Mesendoderm (in vitro differentiated cells): Measurements from ENCODE around the gene THRAP3.
"Not testable (repeated sequence)": the region's sequence is repeated elsewhere in the genome, so short reads cannot be mapped to it uniquely, and the experiment has no call there.

ENCODE experiments used
- DNase-seq: peaks from one replicate; pipeline ENCODE4 v3.0.0; 2013
- H2AK5ac ChIP-seq: 2 replicates; pipeline ENCODE4 v1.6.1; 2013; ENCODE audit warnings: low read length, inconsistent platforms
- H2BK120ac ChIP-seq: 2 replicates; pipeline ENCODE4 v1.6.1; 2013; ENCODE audit warnings: low read depth, mild to moderate bottlenecking, low read length, moderate library complexity, mixed read lengths
- H2BK15ac ChIP-seq: replicated peaks from 2 replicates; pipeline ENCODE4 v1.6.1; 2013; ENCODE audit warnings: low read depth, mild to moderate bottlenecking, moderate library complexity
- H2BK5ac ChIP-seq: 2 replicates; pipeline ENCODE4 v1.6.1; 2013; ENCODE audit warnings: low read length, inconsistent platforms
- H3K18ac ChIP-seq: 2 replicates; pipeline ENCODE4 v1.6.1; 2013; ENCODE audit warnings: mild to moderate bottlenecking, low read length, mixed read lengths
- H3K23ac ChIP-seq: one replicate; pipeline ENCODE4 v1.6.1; 2013; ENCODE audit warnings: low read length
- H3K27ac ChIP-seq: 2 replicates; pipeline ENCODE4 v1.5.1; 2013; ENCODE audit warnings: low read depth, mild to moderate bottlenecking, inconsistent platforms, low read length, moderate library complexity
- H3K27me3 ChIP-seq: 2 replicates; pipeline ENCODE4 v1.6.1; 2013; ENCODE audit warnings: low read length, control low read depth, mild to moderate bottlenecking, inconsistent platforms; ENCODE audit not compliant: insufficient read depth, poor library complexity
- H3K36me3 ChIP-seq: 2 replicates; pipeline ENCODE4 v1.6.1; 2013; ENCODE audit warnings: low read length, inconsistent platforms; ENCODE audit not compliant: control insufficient read depth, insufficient read depth
- H3K4ac ChIP-seq: one replicate; pipeline ENCODE4 v1.6.1; 2013; ENCODE audit warnings: low read depth, mild to moderate bottlenecking, low read length, moderate library complexity
- H3K4me1 ChIP-seq: 2 replicates; pipeline ENCODE4 v1.6.1; 2013; ENCODE audit warnings: low read depth, low read length, inconsistent platforms; ENCODE audit not compliant: control insufficient read depth
- H3K4me2 ChIP-seq: 2 replicates; pipeline ENCODE4 v1.6.1; 2013; ENCODE audit warnings: low read length
- H3K4me3 ChIP-seq: 2 replicates; pipeline ENCODE4 v1.5.1; 2013; ENCODE audit warnings: mild to moderate bottlenecking, low read length
- H3K56ac ChIP-seq: one replicate; pipeline ENCODE4 v1.6.1; 2013; ENCODE audit warnings: low read length
- H3K79me1 ChIP-seq: 2 replicates; pipeline ENCODE4 v1.6.1; 2013; ENCODE audit warnings: low read length, inconsistent platforms
- H3K79me2 ChIP-seq: 2 replicates; pipeline ENCODE4 v1.6.1; 2013; ENCODE audit warnings: mild to moderate bottlenecking, low read length; ENCODE audit not compliant: control insufficient read depth, insufficient read depth
- H3K9ac ChIP-seq: 2 replicates; pipeline ENCODE4 v1.6.1; 2013; ENCODE audit warnings: low read length, inconsistent platforms
- H4K5ac ChIP-seq: one replicate; pipeline ENCODE4 v1.6.1; 2013; ENCODE audit warnings: low read length
- H4K8ac ChIP-seq: one replicate; pipeline ENCODE4 v1.6.1; 2013; ENCODE audit warnings: low read depth, mild to moderate bottlenecking, control low read depth, low read length, moderate library complexity
- WGBS: extraction: QIAGEN DNeasy Blood & Tissue Kit; methylation state at CpG from one replicate; pipeline ENCODE4 v1.1.7; 2013; ENCODE audit warnings: low lambda C conversion rate, missing lambda C conversion rate; ENCODE audit not compliant: insufficient coverage; ENCODE audit errors: extremely low coverage; 5-methylcytosine and 5-hydroxymethylcytosine counted together

The THRAP3 gene

GRCh38 chr1:36248250-36248894 lies 24.1 kb downstream of the THRAP3 start:
- no peak overlapping the region for H2BK5ac ChIP-seq
- H3K23ac ChIP-seq, result no peak overlapping the region
- no peak overlapping the region for H4K5ac ChIP-seq
- H3K4ac ChIP-seq, result no peak overlapping the region
- H2AK5ac ChIP-seq, result no peak overlapping the region
- no peak overlapping the region for H3K27ac ChIP-seq
- no peak overlapping the region for H3K4me2 ChIP-seq
- WGBS, result no CpG with 5 or more reads among the region's 4 CpGs
- H3K79me2 ChIP-seq, result peaks cover 74% of the 10 kb centered on the region
- no peaks in the 10 kb centered on the region for H3K27me3 ChIP-seq
- H3K18ac ChIP-seq, result no peak overlapping the region
- H2BK120ac ChIP-seq, result no peak overlapping the region
- peaks cover 10% of the 10 kb centered on the region for H3K79me1 ChIP-seq
- H4K8ac ChIP-seq, result no peak overlapping the region
- H3K4me3 ChIP-seq, result no peak overlapping the region
- H3K9ac ChIP-seq, result no peak overlapping the region
- H2BK15ac ChIP-seq, result no peak overlapping the region
- H3K56ac ChIP-seq, result no peak overlapping the region
- peak; percentile 49 for DNase-seq
- no peaks in the 10 kb centered on the region for H3K36me3 ChIP-seq
- H3K4me1 ChIP-seq, result no peaks in the 10 kb centered on the region

GRCh38 chr1:36251794-36252481 lies 27.7 kb downstream of the THRAP3 start:
- no peaks in the 10 kb centered on the region for H3K27me3 ChIP-seq
- no peak overlapping the region for H4K8ac ChIP-seq
- no peak overlapping the region for H2BK5ac ChIP-seq
- H3K4me2 ChIP-seq, result no peak overlapping the region
- no peak overlapping the region for H3K4me3 ChIP-seq
- H3K56ac ChIP-seq, result no peak overlapping the region
- H3K79me2 ChIP-seq, result peaks cover 80% of the 10 kb centered on the region
- no peak overlapping the region for H3K18ac ChIP-seq
- no peak for DNase-seq
- no peaks in the 10 kb centered on the region for H3K4me1 ChIP-seq
- H2BK120ac ChIP-seq, result no peak overlapping the region
- no CpG with 5 or more reads among the region's 9 CpGs for WGBS
- no peak overlapping the region for H2AK5ac ChIP-seq
- H3K9ac ChIP-seq, result no peak overlapping the region
- no peak overlapping the region for H2BK15ac ChIP-seq
- H4K5ac ChIP-seq, result no peak overlapping the region
- H3K36me3 ChIP-seq, result no peaks in the 10 kb centered on the region
- H3K23ac ChIP-seq, result no peak overlapping the region
- no peak overlapping the region for H3K27ac ChIP-seq
- H3K4ac ChIP-seq, result no peak overlapping the region
- H3K79me1 ChIP-seq, result peaks cover 8% of the 10 kb centered on the region

GRCh38 chr1:36252482-36252824 lies 28.2 kb downstream of the THRAP3 start:
- not testable (repeated sequence) for H3K4ac ChIP-seq, H3K36me3 ChIP-seq, H3K18ac ChIP-seq, H3K23ac ChIP-seq, H3K27me3 ChIP-seq, H3K4me2 ChIP-seq, H2AK5ac ChIP-seq, H4K5ac ChIP-seq, H3K4me1 ChIP-seq, H3K4me3 ChIP-seq, H3K9ac ChIP-seq, H3K56ac ChIP-seq, H2BK120ac ChIP-seq, H3K27ac ChIP-seq, H4K8ac ChIP-seq, DNase-seq, H2BK15ac ChIP-seq, H2BK5ac ChIP-seq
- peaks cover 12% of the 10 kb centered on the region for H3K79me1 ChIP-seq
- H3K79me2 ChIP-seq, result peaks cover 80% of the 10 kb centered on the region
- no CpG with 5 or more reads among the region's 6 CpGs for WGBS

GRCh38 chr1:36253161-36253862 lies 29.1 kb downstream of the THRAP3 start:
- no peak overlapping the region for H4K5ac ChIP-seq
- DNase-seq, result no peak
- no peak overlapping the region for H3K18ac ChIP-seq
- H3K56ac ChIP-seq, result no peak overlapping the region
- no peak overlapping the region for H3K27ac ChIP-seq
- H2AK5ac ChIP-seq, result no peak overlapping the region
- no peak overlapping the region for H3K4me3 ChIP-seq
- no peaks in the 10 kb centered on the region for H3K4me1 ChIP-seq
- no peak overlapping the region for H2BK120ac ChIP-seq
- no peak overlapping the region for H3K4ac ChIP-seq
- no peak overlapping the region for H3K23ac ChIP-seq
- H2BK5ac ChIP-seq, result no peak overlapping the region
- H2BK15ac ChIP-seq, result no peak overlapping the region
- H3K79me1 ChIP-seq, result peaks cover 14% of the 10 kb centered on the region
- no peak overlapping the region for H3K9ac ChIP-seq
- no peaks in the 10 kb centered on the region for H3K27me3 ChIP-seq
- H3K4me2 ChIP-seq, result no peak overlapping the region
- no CpG with 5 or more reads among the region's 5 CpGs for WGBS
- peaks cover 78% of the 10 kb centered on the region for H3K79me2 ChIP-seq
- H4K8ac ChIP-seq, result no peak overlapping the region
- no peaks in the 10 kb centered on the region for H3K36me3 ChIP-seq

GRCh38 chr1:36256558-36257374 lies 32.5 kb downstream of the THRAP3 start:
- no peak overlapping the region for H3K4me3 ChIP-seq
- peaks cover 56% of the 10 kb centered on the region for H3K79me2 ChIP-seq
- no peak overlapping the region for H2BK120ac ChIP-seq
- H3K23ac ChIP-seq, result no peak overlapping the region
- H2AK5ac ChIP-seq, result no peak overlapping the region
- no CpG with 5 or more reads among the region's 15 CpGs for WGBS
- H3K56ac ChIP-seq, result no peak overlapping the region
- no peaks in the 10 kb centered on the region for H3K27me3 ChIP-seq
- no peak overlapping the region for H4K8ac ChIP-seq
- H3K4ac ChIP-seq, result no peak overlapping the region
- H3K4me1 ChIP-seq, result no peaks in the 10 kb centered on the region
- no peak overlapping the region for H3K27ac ChIP-seq
- H2BK15ac ChIP-seq, result no peak overlapping the region
- H3K79me1 ChIP-seq, result peaks cover 9% of the 10 kb centered on the region
- no peak overlapping the region for H3K4me2 ChIP-seq
- no peak for DNase-seq
- H4K5ac ChIP-seq, result no peak overlapping the region
- H2BK5ac ChIP-seq, result no peak overlapping the region
- no peak overlapping the region for H3K18ac ChIP-seq
- no peak overlapping the region for H3K9ac ChIP-seq
- no peaks in the 10 kb centered on the region for H3K36me3 ChIP-seq
